GM21381 (cell line): ENCODE data around the gene SKAP1.

Source experiments
- ATAC-seq: cut with Tn5 transposase; IDR thresholded peaks from one replicate; pipeline ENCODE4 v1.9.1; 2021; ENCODE audit warnings: mild to moderate bottlenecking, moderate library complexity; ENCODE audit not compliant: unreplicated experiment

SKAP1 gene

GRCh38 chr17:48125829-48126531 lies 304.0 kb downstream of the SKAP1 start:
- ATAC-seq, result no peak

DNA sequence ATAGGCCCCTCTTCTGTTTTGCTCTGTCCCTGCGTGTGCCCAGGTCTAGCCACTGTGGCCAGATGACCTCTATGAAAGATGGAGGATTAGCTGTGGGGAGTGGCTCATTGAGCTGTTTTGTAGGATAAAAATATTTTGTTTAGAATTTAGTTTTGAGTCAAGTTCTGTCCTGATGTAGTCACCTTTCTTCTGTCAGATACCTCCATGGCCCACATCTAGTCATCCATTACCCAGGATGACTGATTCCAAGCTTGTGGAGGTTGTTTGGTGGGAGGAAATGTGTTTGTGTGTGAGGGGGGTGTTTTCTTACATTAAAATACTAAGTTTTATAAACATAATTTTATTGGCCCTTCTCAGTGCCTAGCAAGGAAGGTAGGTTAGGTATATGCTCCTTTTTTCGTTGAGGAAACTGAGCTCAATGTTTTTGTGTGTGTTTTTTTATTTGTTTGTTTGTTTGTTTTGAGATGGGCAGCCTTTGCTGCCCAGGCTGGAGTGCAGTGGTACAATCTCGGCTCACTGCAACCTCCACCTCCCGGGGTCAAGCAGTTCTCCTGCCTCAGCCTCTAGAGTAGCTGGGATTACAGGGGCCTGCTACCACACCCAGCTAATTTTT lies 306.1 kb downstream of the SKAP1 start:
- no peak for ATAC-seq

GRCh38 chr17:48123111-48123510 lies 306.9 kb downstream of the SKAP1 start:
- ATAC-seq, result no peak

DNA sequence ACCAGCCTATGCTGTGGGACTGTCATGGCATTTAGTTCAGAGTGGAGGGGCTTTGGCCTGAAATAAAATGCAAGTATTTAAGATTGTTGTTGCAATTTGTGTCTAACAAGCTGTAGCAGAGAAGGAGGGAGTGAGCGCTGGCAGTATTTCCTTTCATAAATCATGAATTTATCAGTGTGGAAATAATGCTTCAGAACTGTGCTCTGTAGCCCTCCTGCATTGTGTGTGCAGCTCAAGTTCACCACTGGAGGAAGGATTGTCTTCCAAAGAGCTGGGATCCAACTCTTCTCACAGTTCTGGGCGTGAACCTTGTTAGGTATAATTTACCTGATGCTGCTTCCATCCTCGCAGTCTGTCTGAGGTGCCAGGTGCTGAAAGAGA lies 307.4 kb downstream of the SKAP1 start:
- ATAC-seq, result no peak

- no peak for ATAC-seq
Measured at GRCh38 chr17:48121923-48122664, 307.9 kb downstream of the SKAP1 start.

- peak; percentile 46 for ATAC-seq
Measured at GRCh38 chr17:48113201-48113676, 316.8 kb downstream of the SKAP1 start.

- ATAC-seq, result no peak
Measured at GRCh38 chr17:48111937-48112241, 318.1 kb downstream of the SKAP1 start.

GRCh38 chr17:48110761-48111160 lies 319.3 kb downstream of the SKAP1 start:
- ATAC-seq, result no peak

GRCh38 chr17:48107137-48108055 lies 322.6 kb downstream of the SKAP1 start, which contains the start of gene SNX11:
Gene SNX11 (plus strand): TSS chr17:48107766. CDS start chr17:48112044, 4,278 bp downstream.
- peak; percentile 67 for ATAC-seq

GRCh38 chr17:48106802-48107136 lies 323.2 kb downstream of the SKAP1 start:
- no peak for ATAC-seq

DNA sequence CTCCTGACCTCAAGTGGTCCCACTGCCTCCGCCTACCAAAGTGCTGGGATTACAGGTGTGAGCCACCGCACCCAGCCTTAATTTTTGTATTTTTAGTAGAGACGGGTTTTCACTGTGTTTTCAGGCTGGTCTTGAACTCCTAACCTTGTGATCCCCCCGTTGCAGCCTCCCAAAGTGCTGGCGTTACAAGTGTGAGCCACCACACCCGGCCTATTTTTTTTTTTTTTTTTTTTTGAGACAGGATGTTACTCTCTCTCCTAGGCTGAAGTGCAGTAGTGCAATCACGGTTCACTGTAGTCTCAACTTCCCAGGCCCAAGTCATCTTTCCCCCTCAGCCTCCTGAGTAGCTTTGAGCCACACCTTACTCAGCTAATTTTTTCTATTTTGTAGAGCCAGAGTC lies 325.6 kb downstream of the SKAP1 start:
- ATAC-seq, result no peak

GRCh38 chr17:48102798-48103715 lies 327.0 kb downstream of the SKAP1 start:
- no peak for ATAC-seq

- no peak for ATAC-seq
Measured at GRCh38 chr17:48102043-48102750, 327.8 kb downstream of the SKAP1 start.

GRCh38 chr17:48101012-48101720 lies 328.8 kb downstream of the SKAP1 start, which contains the start of gene CBX1:
Gene CBX1 (minus strand): TSS chr17:48101478. CDS start chr17:48077004, 24,474 bp downstream.
- ATAC-seq, result peak; percentile 84

GRCh38 chr17:48100591-48101011 lies 329.4 kb downstream of the SKAP1 start:
- ATAC-seq, result no peak

DNA sequence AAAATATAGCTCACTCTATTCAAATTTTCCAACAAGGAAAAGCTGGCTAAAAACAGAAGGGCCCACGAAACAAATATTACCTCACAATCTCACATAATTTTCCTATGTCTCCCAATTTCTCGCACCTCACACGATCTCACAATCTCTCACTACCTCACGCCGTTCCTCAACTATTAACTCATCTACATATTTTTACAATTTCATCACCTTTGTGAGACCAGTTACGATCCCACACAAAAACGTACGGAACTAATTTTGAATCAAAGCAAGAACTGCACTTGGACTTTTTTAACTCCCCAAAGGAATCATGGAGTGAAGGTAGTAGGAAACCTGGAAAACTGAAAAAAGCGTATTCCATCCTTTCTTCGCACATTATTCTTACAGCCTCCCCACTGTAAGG lies 329.9 kb downstream of the SKAP1 start:
- ATAC-seq, result no peak

DNA sequence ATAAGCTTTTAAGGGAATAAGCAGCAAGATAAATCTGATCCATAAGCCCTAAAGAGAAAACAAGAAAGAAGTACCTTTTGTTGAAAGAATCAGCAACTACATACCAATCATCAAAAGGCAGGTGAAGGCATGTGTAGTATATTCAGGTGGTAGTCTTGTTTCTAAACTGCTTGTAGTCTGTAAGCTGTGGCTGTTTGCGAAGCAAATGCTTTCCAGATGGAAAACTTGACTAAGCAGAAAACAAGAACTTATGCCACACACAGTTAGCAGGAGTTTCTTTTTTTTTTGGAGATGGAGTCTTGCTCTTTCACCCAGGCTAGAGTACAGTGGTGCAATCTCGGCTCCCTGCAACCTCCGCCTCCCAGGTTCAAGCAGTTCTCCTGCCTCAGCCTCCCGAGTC lies 334.4 kb downstream of the SKAP1 start:
- ATAC-seq, result no peak

DNA sequence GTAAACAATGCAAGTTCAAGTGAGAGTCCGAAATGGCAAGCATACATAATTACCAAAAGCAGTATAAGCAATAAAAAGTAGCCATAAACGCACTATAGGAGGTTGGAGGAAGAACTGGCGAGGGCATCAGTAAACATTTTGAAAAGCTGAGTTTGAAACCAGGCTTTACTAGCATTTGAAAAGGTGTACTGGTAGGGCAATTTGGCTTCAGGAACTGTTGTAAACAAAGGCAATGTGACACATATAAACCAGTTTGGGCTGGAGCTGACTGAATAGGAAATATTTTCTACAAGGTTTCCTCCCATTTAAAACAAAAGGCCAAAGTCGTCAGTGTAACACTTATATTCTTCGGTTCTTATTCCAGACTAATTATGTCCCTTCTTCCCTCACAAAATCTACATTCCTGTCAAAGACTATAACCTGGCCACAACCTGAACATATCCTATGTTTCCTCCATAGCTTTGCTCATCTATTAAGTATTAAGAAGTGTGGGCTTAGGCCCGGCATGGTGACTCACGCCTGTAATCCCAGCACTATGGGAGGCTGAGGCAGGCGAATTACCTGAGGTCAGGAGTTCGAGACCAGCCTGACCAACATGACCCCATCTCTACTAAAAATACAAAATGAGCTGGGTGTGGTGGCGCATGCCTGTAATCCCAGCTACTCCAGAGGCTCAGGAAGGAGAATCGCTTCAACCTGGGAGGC lies 336.5 kb downstream of the SKAP1 start:
- ATAC-seq, result no peak
